Measurements from ENCODE around the gene PLCB4. TPM values are rescaled to one million over a fixed set of nuclear protein-coding genes. Genes with fewer than 3 reads are reported as not detected.

The PLCB4 gene
- total RNA-seq, 1 donor from 2014 or later: 20.6 TPM

DNA sequence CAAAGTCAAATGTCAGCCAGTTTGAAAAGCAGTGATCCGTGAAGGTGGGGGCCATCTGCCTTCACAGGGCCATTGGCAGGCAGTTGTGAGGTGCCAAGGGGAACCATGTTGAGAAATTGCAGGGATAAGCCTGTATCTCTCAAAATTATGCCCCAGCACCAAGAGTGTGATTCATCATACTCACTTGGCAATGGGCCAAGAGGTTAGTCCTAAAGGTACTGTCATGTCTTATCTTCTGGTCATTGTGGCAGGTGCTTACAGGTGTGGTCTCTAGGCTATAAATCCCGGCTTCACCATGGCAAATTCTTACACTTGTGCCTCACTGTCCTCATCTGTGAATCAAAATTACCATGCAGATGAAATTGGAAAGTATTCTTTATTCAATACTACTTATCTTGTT lies 294.8 kb downstream of the PLCB4 start:
- Mint-ChIP-seq H3K9me3 (no peaks in the 10 kb centered on the region), H3K4me1 (peaks cover 20% of the 10 kb centered on the region), H3K36me3 (peaks cover 19% of the 10 kb centered on the region), H3K4me3 (no peak overlapping the region), H3K27me3 (ENCODE audit: insufficient read depth, low read depth) (no peaks in the 10 kb centered on the region), H3K27ac (no peak overlapping the region)
- no peak overlapping the region for H3K4me3 ChIP-seq
- TF ChIP-seq, protein P1, sequence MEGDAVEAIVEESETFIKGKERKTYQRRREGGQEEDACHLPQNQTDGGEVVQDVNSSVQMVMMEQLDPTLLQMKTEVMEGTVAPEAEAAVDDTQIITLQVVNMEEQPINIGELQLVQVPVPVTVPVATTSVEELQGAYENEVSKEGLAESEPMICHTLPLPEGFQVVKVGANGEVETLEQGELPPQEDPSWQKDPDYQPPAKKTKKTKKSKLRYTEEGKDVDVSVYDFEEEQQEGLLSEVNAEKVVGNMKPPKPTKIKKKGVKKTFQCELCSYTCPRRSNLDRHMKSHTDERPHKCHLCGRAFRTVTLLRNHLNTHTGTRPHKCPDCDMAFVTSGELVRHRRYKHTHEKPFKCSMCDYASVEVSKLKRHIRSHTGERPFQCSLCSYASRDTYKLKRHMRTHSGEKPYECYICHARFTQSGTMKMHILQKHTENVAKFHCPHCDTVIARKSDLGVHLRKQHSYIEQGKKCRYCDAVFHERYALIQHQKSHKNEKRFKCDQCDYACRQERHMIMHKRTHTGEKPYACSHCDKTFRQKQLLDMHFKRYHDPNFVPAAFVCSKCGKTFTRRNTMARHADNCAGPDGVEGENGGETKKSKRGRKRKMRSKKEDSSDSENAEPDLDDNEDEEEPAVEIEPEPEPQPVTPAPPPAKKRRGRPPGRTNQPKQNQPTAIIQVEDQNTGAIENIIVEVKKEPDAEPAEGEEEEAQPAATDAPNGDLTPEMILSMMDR (IDR thresholded peaks at IDR 0.05): no peak
- TF ChIP-seq EZH2phosphoT487 (IDR thresholded peaks at IDR 0.05) (no peak), EZH2 (IDR thresholded peaks at IDR 0.05) (no peak)
- H2AFZ ChIP-seq (replicated peaks): no peak overlapping the region
- H3K9me3 ChIP-seq (ENCODE audit: low read depth): no peaks in the 10 kb centered on the region
- H3F3A ChIP-seq (ENCODE audit: low read depth): no peaks in the 10 kb centered on the region
- H3K4me1 ChIP-seq: peaks cover 6% of the 10 kb centered on the region
- no peak overlapping the region for H3K4me2 ChIP-seq
- no peaks in the 10 kb centered on the region for H3K79me2 ChIP-seq (ENCODE audit: low read depth)
- H3K27me3 ChIP-seq: no peaks in the 10 kb centered on the region
- H3K36me3 ChIP-seq: no peaks in the 10 kb centered on the region
- no peak overlapping the region for H3K27ac ChIP-seq
- DNase-seq (ENCODE audit: low spot score): no peak
- no peaks in the 10 kb centered on the region for H4K20me1 ChIP-seq (ENCODE audit: low read depth)
- no peak overlapping the region for H3K9ac ChIP-seq

DNA sequence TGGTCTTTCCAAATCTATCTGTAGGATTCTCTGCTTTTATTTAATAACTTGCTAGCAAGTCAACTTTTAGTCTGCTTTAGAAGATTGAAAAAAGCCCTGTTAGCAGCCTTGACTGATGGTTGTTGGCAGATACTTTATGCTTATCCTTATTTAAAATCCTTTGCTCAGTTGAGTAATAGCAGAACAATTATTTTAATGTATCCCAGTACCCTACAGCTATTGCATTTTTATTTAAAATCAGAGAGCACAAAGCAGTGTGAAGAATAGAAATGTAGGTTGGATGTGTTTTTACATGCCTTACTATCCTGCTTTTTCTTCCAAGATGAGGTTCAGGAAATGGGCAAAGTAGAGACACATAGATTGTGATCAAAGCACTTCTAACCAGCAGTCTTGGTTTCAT lies 298.4 kb downstream of the PLCB4 start:
- Histone ChIP-seq H3K79me2 (ENCODE audit: low read depth) (no peaks in the 10 kb centered on the region), H3K9me3 (ENCODE audit: low read depth) (no peaks in the 10 kb centered on the region), H3K4me2 (no peak overlapping the region), H3K4me1 (no peaks in the 10 kb centered on the region), H3K27me3 (no peaks in the 10 kb centered on the region), H3K36me3 (no peaks in the 10 kb centered on the region), H4K20me1 (ENCODE audit: low read depth) (no peaks in the 10 kb centered on the region), H3F3A (ENCODE audit: low read depth) (no peaks in the 10 kb centered on the region), H2AFZ (replicated peaks) (no peak overlapping the region), H3K4me3 (no peak overlapping the region), H3K9ac (no peak overlapping the region), H3K27ac (no peak overlapping the region)
- no peak overlapping the region for H3K27ac Mint-ChIP-seq
- no peaks in the 10 kb centered on the region for H3K4me1 Mint-ChIP-seq
- TF ChIP-seq EZH2 (IDR thresholded peaks at IDR 0.05): no peak
- no peak for TF ChIP-seq EZH2phosphoT487 (IDR thresholded peaks at IDR 0.05)
- TF ChIP-seq, protein P1 (IDR thresholded peaks at IDR 0.05): no peak
- no peak for DNase-seq (ENCODE audit: low spot score)
- H3K36me3 Mint-ChIP-seq: peaks cover 27% of the 10 kb centered on the region
- H3K27me3 Mint-ChIP-seq (ENCODE audit: insufficient read depth, low read depth): no peaks in the 10 kb centered on the region
- no peak overlapping the region for H3K4me3 Mint-ChIP-seq
- H3K9me3 Mint-ChIP-seq: no peaks in the 10 kb centered on the region

DNA sequence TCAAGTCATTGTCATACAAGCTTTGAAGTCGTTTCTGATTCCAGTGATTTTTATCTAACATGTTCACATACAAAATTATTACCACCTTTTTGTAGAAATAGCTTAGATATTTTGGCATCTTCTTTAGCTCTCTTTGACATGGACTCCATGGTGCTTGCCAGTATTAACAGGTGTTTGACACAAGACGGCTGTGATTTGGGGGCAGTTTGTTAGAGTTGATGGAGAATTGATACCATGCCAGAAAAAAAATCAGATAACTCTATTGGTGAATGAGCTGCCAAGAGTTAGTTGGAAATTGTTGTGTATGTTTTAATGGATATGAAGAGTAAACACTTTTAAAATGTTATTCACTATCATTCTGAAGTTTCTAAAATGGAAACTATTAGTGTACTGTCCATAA lies 298.9 kb downstream of the PLCB4 start:
- Histone ChIP-seq H3K27me3 (no peaks in the 10 kb centered on the region), H4K20me1 (ENCODE audit: low read depth) (no peaks in the 10 kb centered on the region), H2AFZ (replicated peaks) (no peak overlapping the region), H3K4me1 (no peaks in the 10 kb centered on the region), H3K9me3 (ENCODE audit: low read depth) (no peaks in the 10 kb centered on the region), H3K4me3 (no peak overlapping the region), H3K79me2 (ENCODE audit: low read depth) (no peaks in the 10 kb centered on the region), H3F3A (ENCODE audit: low read depth) (no peaks in the 10 kb centered on the region), H3K36me3 (no peaks in the 10 kb centered on the region), H3K4me2 (no peak overlapping the region), H3K9ac (no peak overlapping the region), H3K27ac (no peak overlapping the region)
- H3K4me1 Mint-ChIP-seq: no peaks in the 10 kb centered on the region
- TF ChIP-seq EZH2 (IDR thresholded peaks at IDR 0.05): no peak
- TF ChIP-seq, protein P1 (IDR thresholded peaks at IDR 0.05): no peak
- no peak for TF ChIP-seq EZH2phosphoT487 (IDR thresholded peaks at IDR 0.05)
- H3K36me3 Mint-ChIP-seq: peaks cover 29% of the 10 kb centered on the region
- no peak for DNase-seq (ENCODE audit: low spot score)
- H3K27me3 Mint-ChIP-seq (ENCODE audit: insufficient read depth, low read depth): no peaks in the 10 kb centered on the region
- H3K9me3 Mint-ChIP-seq: no peaks in the 10 kb centered on the region
- no peak overlapping the region for H3K27ac Mint-ChIP-seq
- no peak overlapping the region for H3K4me3 Mint-ChIP-seq
